DMS53 (cell line): ENCODE data around the gene SPIRE1.
A peak's percentile ranks its signal among the peaks of the same experiment; 100 is the strongest.

Experiments
- DNase-seq: peaks from one replicate; lab custom pipeline; 2025; lab: John Stamatoyannopoulos, UW

The SPIRE1 gene

DNA sequence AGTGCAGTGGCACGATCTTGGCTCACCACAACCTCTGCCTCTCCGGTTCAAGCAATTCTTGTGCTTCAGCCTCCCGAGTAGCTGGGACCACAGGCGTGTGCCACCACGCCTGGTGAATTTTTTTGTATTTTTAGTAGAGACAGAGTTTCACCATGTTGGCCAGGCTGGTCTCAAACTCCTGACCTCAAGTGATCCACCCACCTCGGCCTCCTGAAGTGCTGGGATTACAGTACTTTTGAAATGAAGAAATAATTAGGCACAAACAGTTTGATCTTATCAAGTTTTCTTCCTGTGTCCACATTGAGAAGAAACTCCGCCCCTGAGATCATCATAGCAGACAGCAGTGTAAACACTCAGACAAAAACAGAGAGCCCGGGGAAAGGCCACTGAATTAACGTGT is 247.2 kb downstream of the SPIRE1 start:
- DNase-seq, result peak; percentile 60

DNA sequence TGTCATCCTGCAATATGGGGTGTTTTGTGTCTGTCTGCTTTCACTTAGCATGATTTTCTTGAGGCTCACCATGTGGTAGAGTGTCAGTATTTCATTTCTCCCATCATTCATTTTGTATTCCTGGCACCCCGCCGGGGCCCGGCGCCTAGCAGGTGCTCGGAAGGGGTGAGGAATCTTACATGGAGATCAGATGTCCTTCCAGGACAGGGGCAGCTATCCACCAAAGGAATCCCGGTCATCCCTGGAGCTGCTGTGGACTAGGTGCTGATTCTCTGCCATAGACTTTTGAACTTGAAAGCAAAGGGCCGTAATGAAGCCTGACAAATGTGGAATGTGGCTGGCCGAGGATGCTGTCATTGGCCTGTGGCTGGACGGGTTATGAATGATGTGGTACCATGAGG is 247.8 kb downstream of the SPIRE1 start:
- DNase-seq, result no peak

DNA sequence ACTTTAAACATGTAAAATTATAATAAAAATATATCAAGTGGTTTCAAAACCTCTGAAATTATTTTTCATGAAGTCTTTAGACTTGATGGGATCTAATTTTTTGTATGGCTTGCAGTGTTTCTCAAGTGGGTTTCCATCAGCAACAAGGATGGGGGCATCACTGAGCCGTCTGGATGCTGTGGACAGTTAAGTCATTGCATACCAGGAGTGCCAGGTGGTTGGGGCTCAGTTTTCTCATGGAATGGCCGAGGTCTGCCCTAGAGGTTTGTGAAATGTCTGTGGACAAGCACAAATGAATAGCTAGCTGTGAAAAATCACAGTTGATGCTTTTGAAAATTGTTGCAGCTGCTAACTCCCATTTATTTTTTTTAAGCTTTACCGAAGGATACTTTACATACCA is 248.4 kb downstream of the SPIRE1 start:
- DNase-seq, result peak; percentile 40

DNA sequence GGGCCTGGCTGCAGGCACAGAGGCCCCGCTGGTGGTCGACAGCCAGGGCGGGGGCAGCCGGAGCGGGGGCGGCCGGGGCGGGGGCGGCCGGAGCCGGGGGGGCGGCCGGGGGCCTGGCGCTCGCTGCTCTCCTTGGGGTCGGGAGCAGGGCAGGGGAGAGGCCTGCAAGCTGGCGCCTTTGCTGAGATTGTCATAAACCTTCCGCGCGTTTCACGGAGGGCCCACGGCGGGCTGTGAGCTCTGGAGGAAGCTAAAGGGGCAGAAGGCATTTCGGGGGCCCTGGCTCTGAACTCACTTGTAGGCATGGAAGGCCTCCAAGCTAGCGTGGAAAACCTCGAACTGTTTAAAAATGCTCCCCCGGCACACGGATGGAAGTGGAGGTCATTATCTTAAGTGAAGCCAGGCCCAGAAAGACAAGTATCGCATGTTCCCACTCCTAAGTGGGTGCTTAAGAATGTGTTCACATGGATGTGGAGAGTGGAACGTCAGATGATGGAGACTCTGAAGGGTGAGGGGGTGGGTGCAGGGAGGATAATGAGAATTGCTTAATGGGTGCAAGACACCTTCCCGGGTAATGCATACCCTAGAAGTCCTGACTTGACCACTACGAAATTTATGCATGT is 249.5 kb downstream of the SPIRE1 start:
- DNase-seq, result peak; percentile 74

DNA sequence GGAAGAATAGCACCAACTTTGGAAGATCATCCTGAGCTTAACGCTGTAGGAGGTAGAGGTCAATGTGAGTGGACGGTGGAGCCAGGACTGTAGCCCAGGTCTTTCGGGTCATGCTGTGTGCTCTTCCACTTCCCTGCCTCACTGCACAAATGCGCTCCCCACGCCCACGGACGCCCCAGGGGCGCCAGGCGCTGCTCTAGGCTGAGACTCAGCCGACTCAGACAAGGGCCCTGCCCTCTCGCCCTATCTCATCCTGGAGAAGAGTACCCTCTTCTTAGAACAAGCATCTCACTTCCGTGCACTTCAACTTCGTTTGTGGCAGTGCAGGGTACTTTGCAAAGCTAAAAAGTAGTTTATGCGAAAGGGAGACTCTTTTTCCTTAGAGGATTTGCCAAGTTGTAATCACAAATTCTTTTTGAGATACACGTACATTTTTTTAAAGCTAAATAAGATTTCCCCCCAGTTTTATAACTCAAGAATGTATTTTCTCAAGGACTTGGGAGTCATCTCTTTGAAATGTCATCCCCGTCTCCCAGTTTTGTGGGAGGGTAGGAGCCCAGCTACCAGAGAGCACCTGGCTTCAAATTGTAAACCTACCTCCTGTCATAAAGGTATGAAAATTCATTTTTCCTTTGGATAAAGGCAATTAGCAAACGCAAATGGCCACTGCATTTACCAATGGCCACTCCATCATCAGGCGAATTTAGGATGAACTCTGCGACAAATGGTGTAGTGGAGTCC is 251.4 kb downstream of the SPIRE1 start:
- no peak for DNase-seq

DNA sequence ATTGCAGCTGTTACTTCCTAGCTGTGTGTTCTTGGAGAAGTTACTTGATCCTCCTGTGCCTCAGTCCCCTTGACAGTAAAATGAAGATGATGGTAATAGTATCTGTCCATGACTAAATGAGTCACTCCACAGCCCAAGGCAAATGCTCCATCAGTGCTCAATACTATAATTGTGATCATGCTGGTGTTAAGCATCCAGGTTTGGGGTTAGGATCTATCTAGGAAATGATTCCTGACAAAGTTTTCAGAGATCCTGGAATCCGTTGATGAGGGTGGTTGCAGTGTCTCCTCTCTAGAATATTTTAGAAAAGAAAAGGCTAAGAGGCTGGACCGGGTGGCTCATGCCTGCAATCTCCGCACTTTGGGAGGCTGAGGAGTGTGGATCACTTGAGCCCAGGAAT is 252.8 kb downstream of the SPIRE1 start:
- no peak for DNase-seq

DNA sequence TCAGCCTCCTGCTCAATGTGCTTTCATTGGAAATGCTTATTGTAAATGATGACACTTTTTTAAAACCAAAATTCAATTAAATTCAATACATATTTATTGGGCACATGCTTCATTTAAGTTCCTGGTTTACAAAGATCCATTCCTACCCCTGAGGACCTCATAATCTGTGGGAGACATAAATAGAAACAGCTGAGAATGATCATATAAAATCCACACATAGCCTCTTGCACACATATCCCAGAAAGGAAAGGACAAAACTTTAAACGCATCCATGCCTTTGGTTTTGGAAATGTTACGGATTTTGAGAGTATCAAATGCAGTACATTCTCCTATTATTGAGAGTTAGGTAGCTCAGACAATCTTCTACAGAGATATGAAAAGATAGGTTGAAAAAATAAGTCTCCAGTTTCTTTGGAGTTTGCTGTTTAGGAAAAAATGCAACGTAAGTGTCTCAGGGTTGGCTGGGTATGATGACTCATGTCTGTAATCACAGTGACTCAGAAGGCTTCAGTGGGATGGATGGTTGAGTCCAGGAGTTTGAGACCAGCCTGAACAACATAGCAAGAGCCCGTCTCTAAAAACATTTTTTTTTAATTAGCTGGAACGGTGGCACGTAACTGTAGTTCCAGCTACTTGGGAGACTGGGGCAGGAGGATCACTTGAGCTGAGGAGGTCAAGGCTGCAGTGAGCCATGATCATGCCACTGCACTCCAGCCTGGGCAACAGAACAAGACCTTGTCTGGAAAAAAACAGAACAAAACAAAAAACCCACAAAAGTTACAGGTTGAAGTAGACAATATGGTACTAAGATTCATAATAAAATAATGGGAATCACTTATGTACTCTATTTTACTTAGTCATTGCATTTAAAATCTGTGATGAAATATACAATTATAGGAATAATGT is 254.1 kb downstream of the SPIRE1 start:
- peak; percentile 82 for DNase-seq

DNA sequence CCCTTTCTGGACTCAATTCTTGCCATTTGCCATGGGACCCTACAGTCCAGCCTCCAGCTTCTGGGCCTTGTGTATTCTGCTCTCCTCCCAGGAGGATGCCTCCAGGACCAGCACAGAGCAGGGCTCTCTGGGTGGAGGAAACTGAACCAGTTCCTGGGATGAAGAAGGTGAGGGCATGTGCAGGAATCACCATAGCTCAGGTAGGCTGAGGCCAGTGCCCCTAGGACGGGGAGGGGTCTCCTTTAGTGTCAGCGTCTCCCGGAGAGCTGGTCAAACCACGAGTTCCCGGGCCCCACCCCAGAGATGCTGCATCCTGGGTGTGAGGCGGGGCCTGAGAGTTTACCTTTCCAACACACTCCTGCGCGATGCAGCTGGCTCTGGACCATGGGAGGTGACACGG is 256.0 kb downstream of the SPIRE1 start:
- peak; percentile 58 for DNase-seq

DNA sequence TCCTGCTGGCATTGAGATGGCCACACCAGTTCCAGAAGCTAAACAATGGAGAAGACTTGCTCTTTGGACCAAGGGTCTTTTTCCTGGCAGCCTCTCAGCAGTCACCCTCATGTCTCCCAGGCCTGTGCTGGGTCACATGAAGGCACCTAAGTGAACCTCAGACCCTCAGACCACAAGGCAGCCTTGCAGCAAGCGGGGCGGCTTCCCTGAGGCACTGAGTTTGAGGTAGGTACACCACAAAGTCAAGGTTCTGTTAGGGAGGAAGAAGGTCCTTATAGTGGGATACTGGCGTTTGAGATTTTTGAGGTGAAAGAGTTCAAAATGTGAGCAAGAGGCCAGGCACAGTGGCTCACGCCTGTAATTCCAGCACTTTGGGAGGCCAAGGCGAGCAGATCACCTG is 258.7 kb downstream of the SPIRE1 start:
- DNase-seq, result no peak

DNA sequence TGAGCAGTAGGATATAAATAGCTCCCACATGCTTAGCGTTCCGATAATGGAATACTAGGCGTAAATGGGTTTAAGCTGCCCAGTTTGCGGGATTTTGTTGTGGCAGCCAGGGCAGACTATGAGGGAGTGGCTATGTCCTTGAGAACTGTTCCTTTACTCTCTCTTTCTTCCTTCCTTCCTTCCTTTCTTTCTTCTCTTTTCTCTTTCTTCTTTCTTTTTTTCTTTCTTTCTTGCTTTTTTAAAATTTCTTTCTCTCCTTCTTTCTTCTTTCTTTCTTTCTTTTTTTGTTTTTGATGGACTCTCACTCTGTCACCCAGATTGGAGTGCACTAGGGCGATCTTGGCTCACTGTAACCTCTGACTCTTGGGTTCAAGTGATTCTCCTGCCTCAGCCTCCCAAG is 259.3 kb downstream of the SPIRE1 start:
- no peak for DNase-seq

DNA sequence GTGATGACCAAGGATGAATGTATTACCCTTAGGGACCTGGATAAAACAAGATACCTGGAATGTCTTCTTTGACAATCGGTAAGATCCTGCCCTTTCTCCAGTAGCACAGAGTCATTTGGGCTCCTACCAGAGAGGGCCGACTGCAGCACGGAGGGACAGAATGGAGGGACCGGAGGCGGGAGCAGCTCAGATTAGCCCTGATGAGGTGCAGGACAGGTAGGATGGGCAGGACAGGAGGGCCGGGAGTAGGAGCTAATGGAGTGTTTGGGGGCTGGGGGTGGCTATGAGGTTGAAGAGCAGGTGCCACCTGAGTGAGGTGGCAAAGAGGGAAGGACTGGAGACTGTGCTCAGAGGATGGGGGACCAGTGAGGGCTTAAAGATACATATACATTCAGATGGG is 260.1 kb downstream of the SPIRE1 start:
- no peak for DNase-seq

DNA sequence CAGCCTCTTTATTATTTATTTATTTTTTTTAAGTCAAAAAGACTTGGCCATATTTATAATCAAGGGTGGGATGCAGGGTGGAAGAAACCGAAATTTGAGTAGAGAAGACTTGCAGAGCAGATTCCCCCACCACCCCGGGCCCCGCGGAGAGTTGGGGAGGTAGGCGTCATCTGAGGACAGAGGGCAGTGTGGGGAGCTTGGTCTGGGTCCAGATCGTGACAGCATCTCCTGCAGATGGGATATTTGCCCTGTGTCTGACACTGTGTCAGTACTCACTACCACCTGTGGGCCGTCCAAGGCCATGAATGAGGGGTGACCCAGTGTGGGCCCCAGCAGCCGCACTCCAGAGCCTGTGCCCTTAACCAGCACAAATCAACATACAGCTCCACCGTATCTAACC is 260.7 kb downstream of the SPIRE1 start:
- no peak for DNase-seq
